ENCODE results near the gene HCN2. TPM values are rescaled to one million over a fixed set of nuclear protein-coding genes. Genes with fewer than 3 reads are reported as not detected.

HCN2 gene
- total RNA-seq, 2 donors from 2014 or later, result 0.29 to 0.64 TPM

DNA sequence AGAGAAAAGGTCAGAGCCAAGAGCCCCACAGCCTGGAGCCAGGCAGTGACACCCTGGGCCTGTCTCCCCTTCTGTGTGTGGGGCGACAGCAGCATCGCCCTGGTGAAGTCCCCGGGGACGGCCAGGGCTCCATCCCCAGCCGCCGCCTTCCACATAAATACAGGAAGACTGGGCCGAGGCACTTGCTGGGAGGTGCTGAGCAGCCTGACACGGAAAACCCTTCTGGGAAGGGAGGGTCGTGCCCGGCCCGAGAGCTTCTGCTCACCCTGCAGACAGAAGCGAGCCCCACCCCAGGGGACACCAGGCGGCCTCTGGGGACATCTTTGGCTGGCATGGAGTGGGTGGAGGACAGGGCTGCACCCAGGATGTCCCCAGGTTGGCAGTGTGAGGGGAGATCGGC is 55.1 kb downstream of the HCN2 start:
- no peaks in the 10 kb centered on the region for H3K27me3 Mint-ChIP-seq
- no peak overlapping the region for H3K4me3 Mint-ChIP-seq
- H3K27ac Mint-ChIP-seq, result no peak overlapping the region
- peaks cover 0 to 2% of the 10 kb centered on the region in 2 donors for H3K4me1 Mint-ChIP-seq (ENCODE audit: low read depth in 2 of 2)
- no peak for DNase-seq (ENCODE audit: low spot score)
- H3K9me3 Mint-ChIP-seq, result no peaks in the 10 kb centered on the region
- no peak for ATAC-seq
- H3K36me3 Mint-ChIP-seq, result no peaks in the 10 kb centered on the region

DNA sequence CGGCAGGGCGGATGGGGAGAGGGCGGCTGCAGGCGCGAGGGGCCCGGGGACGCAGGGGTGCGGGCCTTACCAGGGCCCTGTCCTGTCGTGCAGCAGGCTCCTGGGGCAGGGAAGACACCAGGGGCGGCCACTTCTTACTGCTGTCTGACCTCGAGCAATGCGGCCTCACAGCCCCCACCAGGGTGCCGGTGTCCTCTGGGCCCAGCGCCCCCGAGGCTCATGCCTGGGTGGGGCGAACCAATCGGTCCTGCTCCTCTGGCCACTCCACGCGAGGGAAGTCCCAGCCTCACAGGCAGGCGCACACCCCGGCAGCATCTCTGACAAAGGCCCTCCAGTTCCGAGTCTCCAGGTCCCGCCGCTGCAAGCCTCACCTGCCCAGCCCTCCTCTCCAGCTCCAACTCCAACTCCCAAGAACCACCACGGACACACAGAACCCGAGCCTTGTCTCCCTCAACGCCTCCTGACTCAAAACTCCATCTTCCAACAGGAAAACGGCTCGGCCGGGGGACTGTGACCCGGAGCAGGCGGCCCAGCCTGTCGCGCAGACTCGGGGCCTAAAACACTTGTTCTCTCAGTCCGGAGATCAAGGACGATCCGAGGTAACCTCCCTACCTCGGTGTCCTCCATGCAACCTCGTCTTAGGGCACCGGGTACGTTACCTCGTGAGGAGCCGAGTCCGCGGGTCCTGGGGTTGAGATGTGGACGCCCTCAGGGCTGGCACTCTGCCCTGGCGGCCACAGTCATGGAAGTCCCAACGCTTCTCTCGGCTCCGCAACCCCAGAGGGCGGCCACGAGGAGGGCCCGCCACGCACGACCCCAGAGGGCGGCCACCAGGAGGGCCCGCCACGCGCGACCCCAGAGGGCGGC is 56.5 kb downstream of the HCN2 start:
- Mint-ChIP-seq H3K9me3 (no peaks in the 10 kb centered on the region), H3K27me3 (no peaks in the 10 kb centered on the region), H3K4me3 (no peak overlapping the region), H3K36me3 (no peaks in the 10 kb centered on the region), H3K4me1 (ENCODE audit: low read depth in 2 of 2) (peaks cover 0 to 2% of the 10 kb centered on the region in 2 donors), H3K27ac (no peak overlapping the region)
- DNase-seq (ENCODE audit: low spot score) (no peak), ATAC-seq (peak; percentile 8 to 34)

DNA sequence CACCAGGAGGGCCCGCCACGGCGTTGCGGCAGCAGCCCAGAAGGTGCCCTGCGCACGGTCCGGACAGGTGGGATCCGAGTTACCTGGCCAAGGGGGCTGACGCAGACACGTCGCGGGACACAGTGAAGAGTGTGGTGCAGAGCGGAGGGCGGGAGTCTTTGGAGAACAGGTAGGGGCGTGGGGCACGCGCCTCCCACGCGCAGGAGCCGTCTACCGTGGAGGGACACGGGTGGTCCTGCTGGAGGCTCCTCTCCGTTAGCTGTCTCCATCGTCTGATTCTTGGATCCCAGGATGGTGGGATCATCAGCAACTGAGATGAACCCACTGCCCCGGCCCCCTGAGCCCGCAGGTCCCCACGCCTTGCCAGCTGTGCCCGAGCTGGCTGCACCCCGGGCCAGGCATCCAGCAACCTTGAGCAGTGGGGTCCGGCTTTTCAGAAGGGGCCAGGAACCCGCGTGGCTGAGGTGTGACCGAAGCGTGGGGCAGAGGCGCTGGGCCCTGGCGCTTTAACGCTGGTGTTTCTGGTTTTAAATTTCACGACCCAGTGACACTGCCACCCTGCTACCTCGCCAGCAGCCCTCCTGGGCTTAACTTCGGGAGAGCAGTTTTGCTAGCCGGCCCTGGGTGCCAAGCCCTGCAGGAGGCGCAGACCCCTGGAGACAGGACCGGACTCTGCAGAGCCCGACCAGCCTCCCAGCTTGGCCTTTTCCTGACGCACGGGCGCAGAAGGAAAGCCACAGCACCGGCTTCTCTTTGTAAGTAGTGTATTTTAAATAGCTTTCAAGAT is 57.3 kb downstream of the HCN2 start:
- no peak overlapping the region for H3K4me3 Mint-ChIP-seq
- H3K36me3 Mint-ChIP-seq, result no peaks in the 10 kb centered on the region
- no peaks in the 10 kb centered on the region for H3K27me3 Mint-ChIP-seq
- DNase-seq (ENCODE audit: low spot score) (no peak), ATAC-seq (no peak)
- H3K27ac Mint-ChIP-seq, result no peak overlapping the region
- H3K4me1 Mint-ChIP-seq (ENCODE audit: low read depth in 2 of 2), result peaks cover 0 to 2% of the 10 kb centered on the region in 2 donors
- no peaks in the 10 kb centered on the region for H3K9me3 Mint-ChIP-seq

DNA sequence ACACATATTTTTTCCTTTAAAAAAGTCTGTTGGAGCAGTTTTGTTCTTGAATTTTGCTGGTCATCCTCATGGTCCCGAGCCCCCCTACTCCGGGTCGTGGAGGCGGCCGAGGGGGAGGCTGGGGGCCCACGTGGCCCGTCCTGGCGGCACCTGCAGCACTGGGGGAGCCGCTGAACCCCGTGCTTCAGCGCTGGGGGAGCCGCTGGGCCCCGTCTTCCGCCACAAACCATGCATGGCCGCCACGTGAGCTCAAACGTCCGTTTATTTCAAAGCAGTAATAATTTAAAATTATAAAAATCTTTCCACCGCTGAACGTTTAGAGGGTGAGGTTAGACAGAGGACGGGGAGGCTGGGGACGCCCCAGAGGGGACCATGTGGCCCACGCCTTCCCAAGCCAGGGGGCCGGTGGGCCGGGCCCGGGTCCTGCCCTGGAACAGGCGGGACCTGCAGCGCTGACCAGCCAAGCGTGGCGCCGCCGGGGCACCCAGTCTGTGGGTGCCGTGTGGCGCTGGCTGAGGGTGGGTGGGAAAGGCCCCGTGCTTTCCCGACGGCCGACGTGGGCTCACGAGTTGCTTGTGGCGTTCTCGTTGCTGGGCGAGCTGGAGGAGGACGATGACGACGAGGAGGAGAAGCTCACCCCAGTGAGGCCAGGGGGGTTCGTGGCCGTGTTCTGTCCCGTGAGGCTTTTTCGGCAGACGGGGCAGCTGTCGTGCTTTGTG is 58.0 kb downstream of the HCN2 start:
- H3K27ac Mint-ChIP-seq, result no peak overlapping the region
- no peaks in the 10 kb centered on the region for H3K9me3 Mint-ChIP-seq
- H3K27me3 Mint-ChIP-seq, result no peaks in the 10 kb centered on the region
- ATAC-seq, result no peak
- no peak overlapping the region for H3K4me3 Mint-ChIP-seq
- H3K4me1 Mint-ChIP-seq (ENCODE audit: low read depth in 2 of 2), result peaks cover 0 to 2% of the 10 kb centered on the region in 2 donors
- no peaks in the 10 kb centered on the region for H3K36me3 Mint-ChIP-seq
- DNase-seq (ENCODE audit: low spot score), result no peak

DNA sequence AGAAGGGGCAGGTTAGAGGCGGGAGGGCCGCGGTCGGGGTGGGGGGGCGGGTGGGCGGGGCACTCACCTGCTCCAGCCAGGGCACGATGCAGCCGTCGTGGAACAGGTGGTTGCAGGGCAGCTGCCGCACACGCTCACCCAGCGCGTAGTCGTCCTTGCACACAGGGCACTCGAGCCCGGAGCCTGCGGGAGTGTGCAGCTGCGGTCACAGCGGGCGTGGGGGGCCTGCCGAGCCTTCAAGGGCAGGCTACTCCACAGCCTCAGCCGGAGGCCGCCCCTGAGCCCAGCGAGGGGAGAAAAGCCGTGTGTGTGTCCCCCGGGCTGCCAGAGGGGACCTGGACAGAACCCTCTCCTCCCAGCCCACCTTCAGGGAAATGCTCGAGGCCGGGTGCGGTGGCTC is 58.6 kb downstream of the HCN2 start:
- Mint-ChIP-seq H3K27me3 (no peaks in the 10 kb centered on the region), H3K9me3 (no peaks in the 10 kb centered on the region), H3K36me3 (no peaks in the 10 kb centered on the region), H3K4me3 (no peak overlapping the region), H3K4me1 (ENCODE audit: low read depth in 2 of 2) (peaks cover 0 to 2% of the 10 kb centered on the region in 2 donors), H3K27ac (no peak overlapping the region)
- no peak for ATAC-seq
- no peak for DNase-seq (ENCODE audit: low spot score)

DNA sequence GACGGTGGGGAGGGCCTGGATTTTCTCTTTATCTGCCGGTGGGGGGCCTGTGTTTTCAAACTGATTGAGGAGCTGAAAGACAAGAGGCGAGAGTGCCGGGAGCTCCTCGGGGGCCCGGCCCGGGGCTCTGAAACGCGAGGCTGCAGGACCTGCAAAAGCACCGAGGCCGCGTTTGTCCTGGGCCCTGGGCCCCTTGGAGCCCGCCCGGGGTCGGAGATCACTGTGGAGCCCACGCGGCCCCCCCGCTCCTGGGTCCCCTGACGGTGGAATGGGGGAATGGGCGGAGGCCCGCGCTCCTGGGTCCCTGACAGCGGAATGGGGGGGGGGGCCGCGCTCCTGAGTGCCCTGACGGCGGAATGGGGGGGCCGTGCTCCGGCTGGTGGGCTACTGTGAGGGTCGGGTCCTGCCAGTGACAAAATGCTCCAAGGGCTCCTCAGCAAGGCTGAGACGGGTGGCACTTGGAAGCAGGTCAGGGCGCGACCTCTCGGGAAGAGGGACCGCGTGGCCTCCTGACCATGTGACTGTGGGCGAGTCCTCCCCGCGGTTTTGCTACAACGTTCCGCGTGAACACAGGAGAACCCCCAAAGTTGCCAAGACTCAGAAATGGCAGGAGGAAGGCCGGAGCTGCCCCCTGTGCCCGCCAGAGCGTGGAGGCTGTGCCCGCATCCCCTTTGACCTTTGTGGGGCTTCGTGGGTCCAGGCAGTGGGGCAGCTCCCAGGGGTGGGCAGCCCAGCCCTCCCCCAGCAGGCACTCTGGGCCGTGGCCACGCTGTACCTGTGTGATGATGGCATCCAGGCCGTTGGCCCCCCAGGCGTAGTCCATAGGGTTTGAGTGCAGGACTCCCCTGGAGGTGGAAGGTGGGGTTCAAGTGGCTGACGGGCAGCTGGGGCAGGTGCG is 59.5 kb downstream of the HCN2 start:
- Mint-ChIP-seq H3K27me3 (no peaks in the 10 kb centered on the region), H3K9me3 (no peaks in the 10 kb centered on the region), H3K4me1 (ENCODE audit: low read depth in 2 of 2) (no peaks in the 10 kb centered on the region), H3K27ac (no peak overlapping the region), H3K4me3 (no peak overlapping the region), H3K36me3 (no peaks in the 10 kb centered on the region)
- no peak for ATAC-seq
- DNase-seq (ENCODE audit: low spot score), result no peak

DNA sequence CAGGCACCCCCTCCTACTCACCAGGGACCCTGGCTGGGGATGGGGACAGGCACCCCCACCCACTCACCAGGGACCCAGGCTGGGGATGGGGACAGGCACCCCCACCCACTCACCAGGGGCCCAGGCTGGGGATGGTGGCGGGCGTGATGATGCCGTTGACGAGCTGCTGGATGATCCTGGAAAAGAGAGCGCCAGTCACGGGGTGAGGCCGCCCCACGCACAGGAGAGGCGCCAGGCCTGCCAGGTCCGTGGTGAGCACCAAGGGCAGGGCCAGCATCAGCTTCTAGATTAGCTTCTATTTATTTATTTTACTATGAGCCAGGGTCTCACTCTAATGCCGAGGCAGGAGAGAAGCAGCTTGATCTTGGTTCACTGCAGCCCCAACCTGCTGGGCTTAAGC is 60.4 kb downstream of the HCN2 start:
- Mint-ChIP-seq H3K27me3 (no peaks in the 10 kb centered on the region), H3K9me3 (no peaks in the 10 kb centered on the region), H3K27ac (no peak overlapping the region), H3K36me3 (no peaks in the 10 kb centered on the region), H3K4me3 (no peak overlapping the region), H3K4me1 (ENCODE audit: low read depth in 2 of 2) (peaks cover 5 to 6% of the 10 kb centered on the region in 2 donors)
- DNase-seq (ENCODE audit: low spot score) (no peak), ATAC-seq (no peak)

DNA sequence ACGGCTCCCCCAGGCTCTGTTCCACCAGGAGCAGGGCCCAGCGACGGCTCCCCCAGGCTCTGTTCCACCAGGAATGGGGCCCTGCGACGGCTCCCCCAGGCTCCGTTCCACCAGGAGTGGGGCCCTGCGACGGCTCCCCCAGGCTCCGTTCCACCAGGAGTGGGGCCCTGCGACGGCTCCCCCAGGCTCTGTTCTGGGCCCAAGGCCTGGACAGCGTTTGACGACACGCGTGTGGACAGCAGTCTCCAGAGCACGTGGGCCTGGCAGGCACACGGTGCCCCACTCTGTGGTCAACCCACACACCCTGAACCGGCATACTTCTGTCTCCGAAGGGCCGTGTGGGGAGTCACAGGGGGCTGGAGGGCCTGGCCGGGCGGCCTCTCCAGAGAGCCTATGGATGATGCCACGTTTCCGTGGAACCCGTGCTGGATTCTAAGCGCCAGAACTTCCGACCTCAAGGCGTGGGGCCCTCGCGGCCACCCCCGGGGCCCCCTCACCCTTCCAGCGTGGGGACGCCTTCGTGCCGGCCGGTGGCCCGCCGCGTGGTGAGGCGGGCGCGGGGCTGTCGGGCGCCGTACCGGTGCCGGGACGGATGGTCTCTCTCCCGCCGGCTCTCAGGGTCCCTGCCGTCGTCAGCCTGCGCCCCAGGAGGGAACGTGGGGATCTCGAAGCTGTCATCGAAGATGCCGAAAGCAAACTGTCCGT is 61.6 kb downstream of the HCN2 start:
- Mint-ChIP-seq H3K36me3 (no peaks in the 10 kb centered on the region), H3K4me1 (ENCODE audit: low read depth in 2 of 2) (peaks cover 16 to 17% of the 10 kb centered on the region in 2 donors), H3K27me3 (no peaks in the 10 kb centered on the region), H3K27ac (no peak overlapping the region), H3K9me3 (no peaks in the 10 kb centered on the region), H3K4me3 (no peak overlapping the region)
- DNase-seq (ENCODE audit: low spot score), result no peak
- ATAC-seq, result no peak

DNA sequence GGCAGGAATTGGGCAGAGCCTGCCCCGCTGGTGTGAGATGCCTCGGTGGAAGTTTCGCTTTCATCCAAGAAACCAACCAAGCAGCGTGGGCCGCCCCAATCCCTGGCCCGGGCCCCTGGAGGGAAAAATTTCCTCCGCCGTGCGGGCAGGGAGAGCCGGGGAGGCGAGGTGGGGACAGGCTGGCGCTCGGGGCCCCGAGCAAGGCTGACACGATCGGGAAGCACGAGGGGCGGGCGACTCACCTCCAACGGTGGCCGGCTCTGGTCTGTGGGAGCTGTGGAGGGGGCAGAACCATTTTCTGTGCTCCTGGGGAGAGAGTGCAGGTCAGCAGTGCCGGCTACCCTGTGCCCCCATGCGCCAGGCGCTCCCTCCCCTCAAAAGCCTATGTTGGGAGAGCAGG is 62.3 kb downstream of the HCN2 start:
- H3K9me3 Mint-ChIP-seq, result no peaks in the 10 kb centered on the region
- DNase-seq (ENCODE audit: low spot score) (no peak), ATAC-seq (no peak)
- peaks cover 20% of the 10 kb centered on the region in 2 donors for H3K4me1 Mint-ChIP-seq (ENCODE audit: low read depth in 2 of 2)
- no peak overlapping the region for H3K27ac Mint-ChIP-seq
- no peaks in the 10 kb centered on the region for H3K36me3 Mint-ChIP-seq
- H3K4me3 Mint-ChIP-seq, result no peak overlapping the region
- H3K27me3 Mint-ChIP-seq, result no peaks in the 10 kb centered on the region

DNA sequence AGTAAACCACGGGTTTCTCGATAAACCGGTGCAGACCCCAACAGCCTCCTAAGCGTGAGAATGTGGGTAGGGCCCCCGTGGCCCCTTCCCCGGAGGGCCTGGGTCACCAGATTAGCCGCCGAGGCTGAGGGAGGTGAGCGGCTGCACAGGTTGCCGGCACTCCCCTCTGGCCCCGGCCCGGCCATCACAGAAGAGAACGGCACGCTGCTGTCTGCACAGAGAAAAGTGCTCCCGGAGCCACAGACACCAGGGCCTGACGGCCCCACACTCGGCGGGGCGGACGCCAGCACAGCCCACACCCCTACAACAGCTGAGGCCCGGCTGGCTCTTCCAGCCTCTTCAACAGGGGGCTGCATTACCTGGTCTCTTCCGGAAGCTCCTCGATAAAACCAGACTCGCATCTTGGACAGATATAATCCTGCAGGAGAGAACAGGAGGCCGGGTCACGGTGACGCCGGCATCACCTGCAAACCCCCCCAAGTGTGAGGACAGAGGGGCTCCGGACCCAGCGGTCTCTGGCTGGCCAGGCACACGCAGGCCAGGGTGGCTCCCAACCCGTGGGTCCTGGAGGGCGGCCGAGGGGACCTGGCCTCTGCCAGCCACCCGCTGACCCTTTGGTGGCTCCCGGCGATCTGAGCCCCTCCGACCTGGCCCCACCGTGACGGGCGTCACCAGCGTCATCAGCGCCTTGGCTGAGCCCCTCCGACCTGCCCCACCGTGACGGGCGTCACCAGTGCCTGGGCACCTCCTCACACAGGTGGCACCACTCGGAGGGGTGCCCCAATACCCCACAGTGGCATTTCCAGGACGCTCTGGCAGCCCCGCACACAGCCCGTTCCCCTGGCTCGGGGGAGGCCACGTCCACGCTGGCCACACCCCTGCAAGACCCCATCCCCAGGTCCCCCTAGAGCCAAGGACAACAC is 63.0 kb downstream of the HCN2 start:
- H3K4me3 Mint-ChIP-seq, result no peak overlapping the region

DNA sequence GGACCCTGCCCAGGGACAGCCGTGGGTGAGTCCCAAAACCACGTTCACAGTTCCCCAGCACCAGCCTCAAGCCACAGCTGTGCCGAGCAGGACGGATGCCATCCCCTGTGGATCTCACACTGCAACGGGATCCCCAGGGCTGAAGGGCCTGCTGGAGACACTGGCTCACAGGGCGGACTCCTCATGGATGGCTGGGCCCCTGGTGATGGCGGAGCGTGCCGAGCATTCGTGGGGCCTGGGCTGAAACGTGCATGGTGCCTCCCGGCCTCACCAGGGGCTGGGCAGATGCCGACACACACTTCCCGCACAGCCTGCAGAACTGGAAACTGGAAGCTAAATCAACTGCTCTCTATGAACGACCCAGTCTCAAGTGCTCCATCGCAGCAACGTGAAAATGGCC is 63.7 kb downstream of the HCN2 start:
- Mint-ChIP-seq H3K27me3 (no peaks in the 10 kb centered on the region), H3K9me3 (no peaks in the 10 kb centered on the region), H3K4me1 (ENCODE audit: low read depth in 2 of 2) (peaks cover 20 to 26% of the 10 kb centered on the region in 2 donors), H3K36me3 (no peaks in the 10 kb centered on the region), H3K27ac (no peak overlapping the region), H3K4me3 (no peak overlapping the region)
- DNase-seq (ENCODE audit: low spot score) (no peak), ATAC-seq (no peak)

More for the DNA sequence above, 63.0 kb downstream of the HCN2 start:
- Mint-ChIP-seq H3K9me3 (no peaks in the 10 kb centered on the region), H3K36me3 (no peaks in the 10 kb centered on the region), H3K27me3 (no peaks in the 10 kb centered on the region), H3K27ac (no peak overlapping the region), H3K4me1 (ENCODE audit: low read depth in 2 of 2) (peaks cover 20 to 26% of the 10 kb centered on the region in 2 donors)
- ATAC-seq (no peak), DNase-seq (ENCODE audit: low spot score) (no peak)

DNA sequence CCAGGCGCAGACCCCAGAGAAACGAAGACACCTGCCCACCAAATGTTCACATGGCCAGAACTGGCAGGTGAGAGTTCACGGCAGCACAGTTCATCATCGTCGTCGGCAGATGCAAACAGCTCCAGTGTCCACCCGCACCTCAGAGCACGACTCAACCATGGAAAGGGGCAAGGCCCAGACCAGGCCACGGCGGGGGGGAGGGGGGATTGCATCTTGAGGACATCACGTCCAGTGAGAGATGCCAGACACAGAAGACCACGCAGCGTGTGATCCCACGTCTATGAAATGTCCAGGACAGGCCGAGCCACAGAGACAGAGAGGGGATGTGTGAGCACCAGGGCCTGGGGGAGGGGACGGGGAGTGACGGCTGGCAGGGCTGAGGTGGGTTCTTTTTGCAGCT is 66.0 kb downstream of the HCN2 start:
- Mint-ChIP-seq H3K27ac (peak overlapping the region; percentile 58 to 87), H3K4me3 (no peak overlapping the region), H3K4me1 (ENCODE audit: low read depth in 2 of 2) (peaks cover 35 to 42% of the 10 kb centered on the region in 2 donors), H3K27me3 (no peaks in the 10 kb centered on the region), H3K36me3 (no peaks in the 10 kb centered on the region), H3K9me3 (no peaks in the 10 kb centered on the region)
- no peak for ATAC-seq
- no peak for DNase-seq (ENCODE audit: low spot score)
